Measurements from ENCODE around the gene PAF1. TPM values are rescaled to one million over a fixed set of nuclear protein-coding genes. Genes with fewer than 3 reads are reported as not detected.

Gene PAF1
- total RNA-seq: 10 to 100 TPM; 31.9 to 34.9 TPM

DNA sequence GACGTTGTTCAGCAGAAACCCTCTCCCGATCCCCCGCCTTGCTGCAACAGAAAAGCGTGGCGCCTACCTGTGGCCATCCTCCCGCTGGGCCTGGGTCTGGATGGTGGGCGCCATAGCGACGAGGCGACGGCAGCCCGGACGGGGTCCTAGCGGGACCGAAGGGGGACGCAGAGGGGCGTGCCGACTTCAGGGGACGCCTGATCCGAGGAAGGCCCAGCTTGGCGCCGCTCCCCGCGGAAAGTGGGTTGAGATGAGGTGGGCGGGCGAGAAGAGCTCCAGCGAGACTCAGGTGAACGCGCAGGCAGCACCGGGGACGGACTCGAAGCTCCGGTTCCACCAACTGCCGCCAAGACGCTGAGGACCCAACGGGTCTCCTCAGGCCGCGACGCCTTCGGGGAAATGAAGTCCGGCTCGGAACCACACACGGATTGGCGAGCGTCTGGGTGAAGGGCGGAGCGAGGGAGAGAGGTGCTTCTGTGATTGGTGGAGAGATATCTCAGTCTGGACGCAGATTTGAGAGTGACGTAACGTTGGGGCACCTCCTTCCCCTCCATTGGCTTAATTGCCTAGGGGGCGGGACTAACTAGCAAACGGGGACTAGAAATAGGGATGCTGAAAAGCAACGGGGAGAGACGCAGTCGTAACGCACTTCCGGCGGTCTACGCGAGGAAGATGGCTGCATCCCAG, at the start of gene PAF1, which contains the start of gene MED29:
TSS of gene PAF1 (minus strand) at position 356 of the 687 bp plus-strand sequence. CDS start at position 114, 242 bp downstream.
TSS of gene MED29 (plus strand) at position 628 of the 687 bp plus-strand sequence. CDS start at position 673, 45 bp downstream.
- peaks cover 41% of the 10 kb centered on the region for H3K4me1 Mint-ChIP-seq (ENCODE audit: low read depth)
- peak within 1 kb of the TSS; percentile 98 for H3K27ac Mint-ChIP-seq
- CTCF ChIA-PET: interaction anchor here (0.6 to 2.2 kb wide), 7 partner anchors 8 to 48 kb away, joined by 3 to 11 read pairs (median 3); partner anchors contain the start of gene SAMD4B
- DNase-seq: peak; percentile 98
- intact Hi-C loops (cut with micrococcal nuclease): loop anchor here (1.0 kb wide), 6 partner anchors 11 to 89 kb away; partner anchors contain the start of genes PLEKHG2 and TIMM50
- H3K36me3 Mint-ChIP-seq (ENCODE audit: low read depth): peaks cover 20% of the 10 kb centered on the region
- H3K27me3 Mint-ChIP-seq (ENCODE audit: low read depth): no peaks in the 10 kb centered on the region
- H3K9me3 Mint-ChIP-seq: no peaks in the 10 kb centered on the region
- H3K4me3 Mint-ChIP-seq: peak within 1 kb of the TSS; percentile 98

GRCh38 chr19:39438270-39438934, 47.5 kb upstream of the PAF1 start:
- intact Hi-C loops (cut with micrococcal nuclease): no loop called here
- Mint-ChIP-seq H3K27ac (no peak overlapping the region), H3K4me3 (no peak overlapping the region), H3K27me3 (ENCODE audit: low read depth) (no peaks in the 10 kb centered on the region), H3K36me3 (ENCODE audit: low read depth) (peaks cover 27% of the 10 kb centered on the region), H3K9me3 (no peaks in the 10 kb centered on the region), H3K4me1 (ENCODE audit: low read depth) (peaks cover 36% of the 10 kb centered on the region)
- DNase-seq: no peak
- CTCF ChIA-PET: interaction anchor here (0.6 to 4.1 kb wide), 7 partner anchors 12 to 234 kb away, joined by 3 to 61 read pairs (median 4); partner anchors contain the start of gene EID2B

DNA sequence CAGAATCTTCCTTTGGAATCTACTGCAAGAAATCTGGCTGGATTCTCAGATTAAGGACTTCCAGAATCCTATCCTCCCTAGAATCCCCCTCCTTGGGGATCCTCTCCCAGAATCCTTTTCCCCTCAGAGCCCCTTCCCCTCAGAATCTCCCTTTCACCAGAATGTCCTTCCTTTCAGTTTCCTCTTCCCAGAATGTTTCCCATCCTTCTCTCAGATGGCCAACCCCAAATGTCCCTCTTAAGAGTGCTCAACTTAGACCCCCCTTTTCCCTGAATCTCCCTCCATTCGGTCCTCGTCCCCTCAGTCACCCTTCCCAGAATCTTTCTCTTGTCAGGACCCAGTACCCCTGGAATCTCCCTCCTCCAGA, 45.4 kb upstream of the PAF1 start:
- peaks cover 50% of the 10 kb centered on the region for H3K4me1 Mint-ChIP-seq (ENCODE audit: low read depth)
- intact Hi-C loops (cut with micrococcal nuclease): loop anchor here (1.0 to 2.0 kb wide), 4 partner anchors 9 to 94 kb away; partner anchors contain the start of genes MED29, PAF1, PLEKHG2 and SAMD4B
- H3K9me3 Mint-ChIP-seq: no peaks in the 10 kb centered on the region
- H3K4me3 Mint-ChIP-seq: peak overlapping the region; percentile 99
- peaks cover 36% of the 10 kb centered on the region for H3K36me3 Mint-ChIP-seq (ENCODE audit: low read depth)
- DNase-seq: no peak
- CTCF ChIA-PET: interaction anchor here (0.5 to 1.8 kb wide), 8 partner anchors 9 to 1062 kb away, joined by 3 to 13 read pairs (median 6); partner anchors contain the start of genes EID2B, PLEKHG2, PSMD8 and SUPT5H
- peak overlapping the region; percentile 99 for H3K27ac Mint-ChIP-seq
- no peaks in the 10 kb centered on the region for H3K27me3 Mint-ChIP-seq (ENCODE audit: low read depth)

- DNase-seq: peak; percentile 99
- H3K27me3 Mint-ChIP-seq (ENCODE audit: low read depth): no peaks in the 10 kb centered on the region
These were observed 44.8 kb upstream of the PAF1 start, which contains the start of gene RPS16 for GRCh38 chr19:39435499-39436349. TSS of gene RPS16 (minus strand) at chr19:39435949. CDS start at chr19:39435895, 54 bp downstream.

GRCh38 chr19:39434123-39435076, 43.5 kb upstream of the PAF1 start:
- Mint-ChIP-seq H3K4me3 (peak overlapping the region; percentile 99), H3K4me1 (ENCODE audit: low read depth) (peaks cover 54% of the 10 kb centered on the region), H3K9me3 (no peaks in the 10 kb centered on the region), H3K27me3 (ENCODE audit: low read depth) (no peaks in the 10 kb centered on the region), H3K27ac (peak overlapping the region; percentile 99), H3K36me3 (ENCODE audit: low read depth) (peaks cover 41% of the 10 kb centered on the region)
- intact Hi-C loops (cut with micrococcal nuclease): no loop called here
- CTCF ChIA-PET: interaction anchor here (0.6 to 1.8 kb wide), 5 partner anchors 11 to 99 kb away, joined by 3 to 13 read pairs (median 7); partner anchors contain the start of genes EID2B, PLEKHG2 and SUPT5H
- DNase-seq: no peak

More at GRCh38 chr19:39435499-39436349, 44.8 kb upstream of the PAF1 start, which contains the start of gene RPS16:
- Mint-ChIP-seq H3K27ac (peak within 1 kb of the TSS; percentile 99), H3K9me3 (no peaks in the 10 kb centered on the region), H3K4me1 (ENCODE audit: low read depth) (peaks cover 54% of the 10 kb centered on the region), H3K36me3 (ENCODE audit: low read depth) (peaks cover 41% of the 10 kb centered on the region), H3K4me3 (peak within 1 kb of the TSS; percentile 99)
- CTCF ChIA-PET: interaction anchor here (0.5 to 1.8 kb wide), 8 partner anchors 10 to 1061 kb away, joined by 3 to 13 read pairs (median 6); partner anchors contain the start of genes EID2B, PLEKHG2, PSMD8 and SUPT5H
- intact Hi-C loops (cut with micrococcal nuclease): loop anchor here (1.0 to 2.0 kb wide), 4 partner anchors 10 to 93 kb away; partner anchors contain the start of genes MED29, PAF1, PLEKHG2 and SAMD4B

- intact Hi-C loops (cut with micrococcal nuclease): no loop called here
- peaks cover 54% of the 10 kb centered on the region for H3K4me1 Mint-ChIP-seq (ENCODE audit: low read depth)
These were observed 42.7 kb upstream of the PAF1 start for GRCh38 chr19:39433480-39434079.

DNA sequence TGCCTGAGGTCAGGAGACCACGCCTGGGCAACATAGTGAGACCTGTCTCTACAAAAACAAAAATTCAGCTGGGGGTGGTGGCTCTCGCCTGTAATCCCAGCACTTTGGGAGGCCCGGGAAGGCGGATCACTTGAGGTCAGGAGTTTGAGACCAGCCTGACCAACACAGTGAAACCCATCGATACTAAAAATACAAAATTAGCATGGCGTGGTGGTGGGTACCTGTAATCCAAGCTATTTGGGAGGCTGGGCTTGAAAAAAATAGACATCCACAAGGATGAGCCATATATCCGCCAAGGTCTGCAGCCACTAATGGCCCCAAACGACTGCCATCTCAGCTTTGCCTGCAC, 41.7 kb upstream of the PAF1 start:
- Mint-ChIP-seq H3K9me3 (no peaks in the 10 kb centered on the region), H3K36me3 (ENCODE audit: low read depth) (peaks cover 41% of the 10 kb centered on the region), H3K27me3 (ENCODE audit: low read depth) (no peaks in the 10 kb centered on the region), H3K4me1 (ENCODE audit: low read depth) (peaks cover 54% of the 10 kb centered on the region), H3K4me3 (peak overlapping the region; percentile 33), H3K27ac (peak overlapping the region; percentile 70)
- intact Hi-C loops (cut with micrococcal nuclease): no loop called here
- DNase-seq: no peak
- CTCF ChIA-PET: interaction anchor here (1.4 kb wide), 1 partner anchor 108 kb away, joined by 3 read pairs; no protein-coding TSS in a partner anchor

More at GRCh38 chr19:39433480-39434079, 42.7 kb upstream of the PAF1 start:
- no peak for DNase-seq
- Mint-ChIP-seq H3K27me3 (ENCODE audit: low read depth) (no peaks in the 10 kb centered on the region), H3K4me3 (peak overlapping the region; percentile 99), H3K36me3 (ENCODE audit: low read depth) (peaks cover 41% of the 10 kb centered on the region), H3K27ac (peak overlapping the region; percentile 99), H3K9me3 (no peaks in the 10 kb centered on the region)
- CTCF ChIA-PET: interaction anchor here (1.2 kb wide), 1 partner anchor 42 kb away, joined by 3 read pairs; no protein-coding TSS in a partner anchor

DNA sequence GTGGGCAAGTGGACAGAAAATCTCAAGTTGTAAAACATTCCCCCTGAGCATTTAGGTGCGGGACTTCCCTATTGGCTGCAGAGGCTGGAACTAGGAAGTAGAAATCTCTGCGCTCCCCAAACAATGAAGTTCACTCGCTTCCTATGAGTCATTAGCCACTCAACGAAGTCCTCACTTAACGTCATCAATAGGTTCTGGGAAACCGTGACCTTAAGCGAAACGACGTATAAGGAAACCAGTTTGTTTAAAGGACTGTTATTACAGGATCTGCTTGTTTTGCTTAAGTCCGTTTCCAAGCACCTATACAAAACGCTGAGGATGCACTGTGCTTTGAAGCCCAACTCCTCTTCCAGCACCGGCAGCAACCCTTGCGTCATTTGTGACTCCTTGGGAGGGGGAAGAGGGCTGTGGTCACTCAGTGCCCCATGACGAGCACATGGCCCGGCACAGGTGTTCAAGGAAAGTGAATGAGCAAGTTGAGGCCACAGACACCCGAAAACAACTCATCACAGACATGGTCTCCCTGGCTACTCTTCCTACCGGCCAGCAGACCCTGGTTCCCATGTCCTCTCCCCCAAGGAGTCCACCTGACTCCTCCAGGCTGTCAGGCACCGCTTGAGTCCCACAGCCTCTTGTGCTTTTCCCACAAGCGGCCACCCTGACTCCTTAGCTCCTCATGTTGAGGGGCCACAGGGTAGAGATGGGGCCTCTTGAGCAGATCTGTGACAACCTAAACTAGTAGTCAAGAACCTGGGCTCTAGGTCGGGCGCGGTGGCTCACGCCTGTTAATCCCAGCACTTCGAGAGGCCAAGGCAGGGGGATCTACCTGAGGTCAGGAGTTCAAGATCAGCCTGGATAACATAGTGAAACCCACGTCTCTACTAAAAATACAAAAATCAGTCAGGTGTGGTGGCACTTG, 40.0 kb upstream of the PAF1 start:
- Mint-ChIP-seq H3K9me3 (no peaks in the 10 kb centered on the region), H3K4me1 (ENCODE audit: low read depth) (peaks cover 43% of the 10 kb centered on the region), H3K27ac (peak overlapping the region; percentile 93), H3K36me3 (ENCODE audit: low read depth) (peaks cover 40% of the 10 kb centered on the region), H3K27me3 (ENCODE audit: low read depth) (no peaks in the 10 kb centered on the region), H3K4me3 (peak overlapping the region; percentile 18)
- DNase-seq: peak; percentile 78
- CTCF ChIA-PET: no interaction called here
- intact Hi-C loops (cut with micrococcal nuclease): loop anchor here (1.0 to 2.0 kb wide), 3 partner anchors 14 to 33 kb away; partner anchors contain the start of genes PLEKHG2 and SUPT5H

GRCh38 chr19:39428283-39429112, 37.6 kb upstream of the PAF1 start:
- CTCF ChIA-PET: interaction anchor here (0.6 to 1.7 kb wide), 2 partner anchors 14 to 61 kb away, joined by 3 to 6 read pairs; no protein-coding TSS in a partner anchor
- Mint-ChIP-seq H3K4me1 (ENCODE audit: low read depth) (peaks cover 26% of the 10 kb centered on the region), H3K9me3 (no peaks in the 10 kb centered on the region), H3K4me3 (no peak overlapping the region), H3K27ac (peak overlapping the region; percentile 46), H3K36me3 (ENCODE audit: low read depth) (peaks cover 17% of the 10 kb centered on the region), H3K27me3 (ENCODE audit: low read depth) (no peaks in the 10 kb centered on the region)
- no peak for DNase-seq
- intact Hi-C loops (cut with micrococcal nuclease): no loop called here
